Ishikawa (cell line): ENCODE measurements around the gene PRDM16.

Experiments used
- CEBPB ChIP-seq: IDR thresholded peaks from 2 replicates; pipeline ENCODE4 v1.6.1; 2012
- CREB1 ChIP-seq: IDR thresholded peaks from 2 replicates; pipeline ENCODE4 v1.6.1; 2012; ENCODE audit warnings: low read depth
- EGR1 ChIP-seq: IDR thresholded peaks from 2 replicates; pipeline ENCODE4 v1.6.1; 2012
- EP300 ChIP-seq: IDR thresholded peaks from 2 replicates; pipeline ENCODE4 v1.6.1; 2012; ENCODE audit warnings: borderline replicate concordance
- FOXM1 ChIP-seq: IDR thresholded peaks from 2 replicates; pipeline ENCODE4 v1.6.1; 2012; ENCODE audit warnings: low read depth, borderline replicate concordance
- MAX ChIP-seq: IDR thresholded peaks from 2 replicates; pipeline ENCODE4 v1.6.1; 2012
- NFIC ChIP-seq: IDR thresholded peaks from 2 replicates; pipeline ENCODE4 v1.6.1; 2012
- RAD21 ChIP-seq: IDR thresholded peaks from 2 replicates; pipeline ENCODE4 v1.6.1; 2012; ENCODE audit warnings: low read depth
- TAF1 ChIP-seq: IDR thresholded peaks from 2 replicates; pipeline ENCODE4 v1.6.1; 2012; ENCODE audit warnings: low read depth, mild to moderate bottlenecking
- TCF12 ChIP-seq: IDR thresholded peaks from 2 replicates; pipeline ENCODE4 v1.6.1; 2012; ENCODE audit warnings: low read depth
- TEAD4 ChIP-seq: IDR thresholded peaks from 2 replicates; pipeline ENCODE4 v1.6.1; 2012
- USF1 ChIP-seq: IDR thresholded peaks from 2 replicates; pipeline ENCODE4 v1.6.1; 2012
- YY1 ChIP-seq: IDR thresholded peaks from 2 replicates; pipeline ENCODE4 v1.6.1; 2012; ENCODE audit warnings: low read depth
- ZBTB7A ChIP-seq: IDR thresholded peaks from 2 replicates; pipeline ENCODE4 v1.6.1; 2012; ENCODE audit warnings: low read depth
- TF ChIP-seq, protein P1 (sequence below): IDR thresholded peaks from 2 replicates; pipeline ENCODE4 v1.6.1; 2012; ENCODE audit warnings: low read depth, mild to moderate bottlenecking

PRDM16 gene

DNA sequence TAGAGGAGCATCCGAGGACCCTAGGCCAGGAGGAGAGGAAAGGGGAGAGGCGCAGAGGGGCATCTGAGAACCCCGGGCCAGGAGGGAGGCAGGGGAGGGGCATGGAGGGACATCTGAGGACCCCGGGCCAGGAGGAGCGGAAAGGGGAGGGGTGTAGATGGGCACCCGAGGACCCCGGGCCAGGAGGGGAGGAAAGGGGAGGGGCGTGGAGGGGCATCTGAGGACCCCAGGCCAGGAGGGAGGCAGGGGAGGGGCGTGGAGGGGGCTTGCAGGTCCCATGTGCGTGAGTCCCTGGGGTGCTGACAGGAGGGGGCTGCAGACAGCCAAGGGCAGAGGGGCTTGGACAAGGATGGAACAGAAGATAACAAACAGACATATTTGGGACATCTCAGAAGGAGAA is 195.5 kb downstream of the PRDM16 start:
- TF ChIP-seq MAX, result no peak
- TF ChIP-seq FOXM1, result no peak

GRCh38 chr1:3265835-3266805 is 197.1 kb downstream of the PRDM16 start:
- TF ChIP-seq TAF1, result no peak
- no peak for TF ChIP-seq FOXM1
- no peak for TF ChIP-seq USF1
- TF ChIP-seq ZBTB7A, result no peak
- no peak for TF ChIP-seq RAD21

DNA sequence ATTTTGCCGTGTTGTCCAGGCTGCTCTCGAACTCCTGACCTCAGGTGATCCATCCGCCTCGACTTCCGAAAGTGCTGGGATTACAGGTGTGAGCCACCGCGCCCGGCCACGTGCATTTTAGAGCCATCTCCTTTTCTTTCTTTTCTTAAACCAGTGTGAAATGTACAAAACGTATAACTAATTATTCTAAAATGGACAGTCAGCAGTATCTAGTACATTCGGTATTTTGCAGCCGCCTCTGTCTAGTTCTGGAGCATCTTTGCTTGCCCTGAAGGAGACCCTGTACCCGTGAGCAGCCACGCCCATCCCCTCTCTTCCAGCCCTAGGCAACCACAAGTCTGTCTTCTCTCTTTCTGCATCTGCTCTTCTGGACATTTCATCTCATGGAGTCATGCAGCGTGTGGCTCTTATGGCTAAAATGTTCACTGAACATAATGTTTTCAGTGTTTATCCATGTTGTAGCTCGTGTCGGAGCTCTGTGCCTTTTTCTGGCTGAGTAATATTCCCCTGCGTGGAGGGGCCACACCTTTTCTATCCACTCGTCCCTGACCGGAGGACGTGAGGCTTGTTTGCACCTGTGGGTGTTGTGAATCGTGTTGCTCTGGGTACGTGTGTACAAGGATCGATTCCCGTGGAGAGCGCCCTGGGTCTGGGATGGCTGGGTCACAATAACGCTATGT is 198.0 kb downstream of the PRDM16 start:
- no peak for TF ChIP-seq TAF1
- TF ChIP-seq TCF12, result no peak
- no peak for TF ChIP-seq FOXM1
- TF ChIP-seq EGR1, result no peak
- no peak for TF ChIP-seq EP300
- no peak for TF ChIP-seq NFIC
- no peak for TF ChIP-seq CREB1
- TF ChIP-seq USF1, result no peak
- TF ChIP-seq TEAD4, result no peak
- TF ChIP-seq, protein P1, sequence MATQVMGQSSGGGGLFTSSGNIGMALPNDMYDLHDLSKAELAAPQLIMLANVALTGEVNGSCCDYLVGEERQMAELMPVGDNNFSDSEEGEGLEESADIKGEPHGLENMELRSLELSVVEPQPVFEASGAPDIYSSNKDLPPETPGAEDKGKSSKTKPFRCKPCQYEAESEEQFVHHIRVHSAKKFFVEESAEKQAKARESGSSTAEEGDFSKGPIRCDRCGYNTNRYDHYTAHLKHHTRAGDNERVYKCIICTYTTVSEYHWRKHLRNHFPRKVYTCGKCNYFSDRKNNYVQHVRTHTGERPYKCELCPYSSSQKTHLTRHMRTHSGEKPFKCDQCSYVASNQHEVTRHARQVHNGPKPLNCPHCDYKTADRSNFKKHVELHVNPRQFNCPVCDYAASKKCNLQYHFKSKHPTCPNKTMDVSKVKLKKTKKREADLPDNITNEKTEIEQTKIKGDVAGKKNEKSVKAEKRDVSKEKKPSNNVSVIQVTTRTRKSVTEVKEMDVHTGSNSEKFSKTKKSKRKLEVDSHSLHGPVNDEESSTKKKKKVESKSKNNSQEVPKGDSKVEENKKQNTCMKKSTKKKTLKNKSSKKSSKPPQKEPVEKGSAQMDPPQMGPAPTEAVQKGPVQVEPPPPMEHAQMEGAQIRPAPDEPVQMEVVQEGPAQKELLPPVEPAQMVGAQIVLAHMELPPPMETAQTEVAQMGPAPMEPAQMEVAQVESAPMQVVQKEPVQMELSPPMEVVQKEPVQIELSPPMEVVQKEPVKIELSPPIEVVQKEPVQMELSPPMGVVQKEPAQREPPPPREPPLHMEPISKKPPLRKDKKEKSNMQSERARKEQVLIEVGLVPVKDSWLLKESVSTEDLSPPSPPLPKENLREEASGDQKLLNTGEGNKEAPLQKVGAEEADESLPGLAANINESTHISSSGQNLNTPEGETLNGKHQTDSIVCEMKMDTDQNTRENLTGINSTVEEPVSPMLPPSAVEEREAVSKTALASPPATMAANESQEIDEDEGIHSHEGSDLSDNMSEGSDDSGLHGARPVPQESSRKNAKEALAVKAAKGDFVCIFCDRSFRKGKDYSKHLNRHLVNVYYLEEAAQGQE, result no peak
- no peak for TF ChIP-seq ZBTB7A
- TF ChIP-seq YY1, result no peak

DNA sequence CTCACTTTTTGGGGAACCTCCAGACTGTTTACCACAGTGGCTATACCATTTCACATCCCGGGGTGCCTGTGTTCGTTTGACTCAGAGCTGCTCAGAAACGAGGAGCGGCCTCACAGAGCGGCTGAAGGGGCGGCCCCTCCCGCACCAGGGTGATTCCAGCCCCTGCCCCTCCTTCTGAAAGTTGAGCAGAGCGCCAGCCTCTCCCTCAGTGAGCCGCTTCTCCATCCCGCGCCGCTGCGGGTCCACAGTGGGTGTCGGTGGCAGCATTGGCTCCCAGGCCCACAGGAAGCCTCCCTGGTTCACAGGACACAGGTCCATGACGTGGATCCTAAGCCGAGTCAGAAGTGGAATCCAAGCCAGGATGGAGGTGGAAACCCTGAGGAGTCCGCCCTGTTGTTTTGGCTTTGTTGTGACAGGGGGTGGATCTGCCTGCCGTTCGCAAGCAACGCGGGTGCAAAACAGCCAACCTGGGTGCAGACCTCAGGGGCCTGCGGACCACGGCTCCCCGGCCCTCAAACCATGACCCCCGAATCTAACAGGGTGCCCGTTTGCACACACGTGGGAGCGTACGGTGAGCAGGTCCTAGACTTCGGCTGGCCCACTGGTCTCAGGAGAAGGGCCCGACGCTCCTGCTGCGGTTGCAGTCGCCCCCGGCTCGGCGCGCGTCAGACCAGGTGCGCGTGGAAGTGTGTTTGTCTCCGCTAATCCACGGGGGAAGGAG is 198.7 kb downstream of the PRDM16 start:
- TF ChIP-seq EGR1 (no peak), MAX (no peak), NFIC (no peak), USF1 (no peak), CEBPB (no peak), CREB1 (no peak), TAF1 (no peak)

DNA sequence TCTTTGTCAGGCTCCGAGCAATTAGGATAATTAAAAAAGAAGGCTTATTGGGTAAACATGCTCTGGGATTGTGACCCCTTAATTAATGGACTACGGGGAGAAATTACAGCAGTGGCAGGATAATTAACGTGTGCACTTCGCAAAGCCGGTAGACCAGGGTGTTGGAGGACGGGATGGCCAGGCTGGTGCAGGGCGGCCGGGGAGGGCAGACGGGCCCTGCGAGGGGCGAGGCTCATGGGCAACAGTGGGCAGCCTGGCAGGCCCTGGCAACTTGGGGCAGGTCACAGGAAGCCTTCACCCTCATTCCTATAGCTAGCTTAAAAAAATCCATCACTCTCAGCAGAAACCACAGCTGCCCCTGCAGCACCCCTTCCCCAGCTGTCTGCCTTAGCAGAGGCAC is 199.3 kb downstream of the PRDM16 start:
- TF ChIP-seq EGR1 (no peak), ZBTB7A (no peak), TCF12 (no peak), TEAD4 (no peak), NFIC (no peak), CREB1 (no peak), TAF1 (no peak), FOXM1 (no peak)
- TF ChIP-seq, protein P1, result no peak
